Activated CD4-positive, alpha-beta memory T cell treated with anti-CD3 and anti-CD28 coated beads, Interleukin-2, amount 10 ng/mL, durations not matched to agents 7 days and 5 days (primary cell): Measurements from ENCODE around the gene SRBD1. TPM values are rescaled to one million over a fixed set of nuclear protein-coding genes. Genes with fewer than 3 reads are reported as not detected.

Experiments
- CTCF ChIA-PET: fragments of 350-600 bp; sonication (Branson Sonifier 250); formaldehyde crosslinking; loops from one replicate; lab custom pipeline; 2021; ENCODE audit warnings: antibody characterized with exemption, inconsistent platforms; lab: Charles Lee
- POLR2A ChIA-PET: fragments of 350-600 bp; sonication (Branson Sonifier 250); formaldehyde crosslinking; loops from one replicate; lab custom pipeline; 2021; ENCODE audit warnings: antibody characterized with exemption; lab: Charles Lee
- DNase-seq: peaks from one replicate; pipeline ENCODE4 v3.0.0-alpha.2; 2020
- H3K27ac Mint-ChIP-seq: one replicate; pipeline ENCODE4 v1.8.0; 2021; ENCODE audit warnings: mild to moderate bottlenecking, mixed read lengths
- H3K27me3 Mint-ChIP-seq: one replicate; pipeline ENCODE4 v1.8.0; 2021; ENCODE audit warnings: mixed read lengths
- H3K36me3 Mint-ChIP-seq: one replicate; pipeline ENCODE4 v1.8.0; 2021; ENCODE audit warnings: low read depth, mixed read lengths
- H3K4me1 Mint-ChIP-seq: one replicate; pipeline ENCODE4 v1.8.0; 2021; ENCODE audit warnings: mixed read lengths
- H3K4me3 Mint-ChIP-seq: one replicate; pipeline ENCODE4 v1.8.0; 2021; ENCODE audit warnings: mild to moderate bottlenecking, mixed read lengths
- H3K9me3 Mint-ChIP-seq: one replicate; pipeline ENCODE4 v1.8.0; 2021; ENCODE audit warnings: mixed read lengths
- total RNA-seq, 2 experiments: library from RNA; stranded (reverse); gene quantifications; one replicate each; pipeline ENCODE4 v1.2.3, GENCODE V29; 2021

Gene SRBD1
- total RNA-seq, 2 experiments from 2014 or later, result 18.1 to 18.9 TPM

- no peak overlapping the region for H3K4me3 Mint-ChIP-seq
- H3K9me3 Mint-ChIP-seq, result no peaks in the 10 kb centered on the region
- DNase-seq, result no peak
- H3K36me3 Mint-ChIP-seq, result peaks cover 4% of the 10 kb centered on the region
- CTCF ChIA-PET, result no interaction called here
- POLR2A ChIA-PET, result no interaction called here
- no peaks in the 10 kb centered on the region for H3K27me3 Mint-ChIP-seq
- no peaks in the 10 kb centered on the region for H3K4me1 Mint-ChIP-seq
- no peak overlapping the region for H3K27ac Mint-ChIP-seq
Observed at GRCh38 chr2:45469314-45470099, 141.6 kb downstream of the SRBD1 start.

GRCh38 chr2:45468279-45468678, 142.8 kb downstream of the SRBD1 start:
- ChIA-PET POLR2A (no interaction called here), CTCF (no interaction called here)
- Mint-ChIP-seq H3K4me3 (no peak overlapping the region), H3K36me3 (peaks cover 4% of the 10 kb centered on the region), H3K9me3 (no peaks in the 10 kb centered on the region), H3K27ac (no peak overlapping the region), H3K27me3 (no peaks in the 10 kb centered on the region), H3K4me1 (no peaks in the 10 kb centered on the region)
- DNase-seq, result no peak

- POLR2A ChIA-PET, result no interaction called here
- CTCF ChIA-PET, result no interaction called here
- no peak overlapping the region for H3K4me3 Mint-ChIP-seq
- DNase-seq, result no peak
- no peaks in the 10 kb centered on the region for H3K27me3 Mint-ChIP-seq
- peaks cover 7% of the 10 kb centered on the region for H3K36me3 Mint-ChIP-seq
- no peaks in the 10 kb centered on the region for H3K9me3 Mint-ChIP-seq
- H3K27ac Mint-ChIP-seq, result no peak overlapping the region
- no peaks in the 10 kb centered on the region for H3K4me1 Mint-ChIP-seq
Observed at GRCh38 chr2:45466053-45466452, 145.0 kb downstream of the SRBD1 start.

DNA sequence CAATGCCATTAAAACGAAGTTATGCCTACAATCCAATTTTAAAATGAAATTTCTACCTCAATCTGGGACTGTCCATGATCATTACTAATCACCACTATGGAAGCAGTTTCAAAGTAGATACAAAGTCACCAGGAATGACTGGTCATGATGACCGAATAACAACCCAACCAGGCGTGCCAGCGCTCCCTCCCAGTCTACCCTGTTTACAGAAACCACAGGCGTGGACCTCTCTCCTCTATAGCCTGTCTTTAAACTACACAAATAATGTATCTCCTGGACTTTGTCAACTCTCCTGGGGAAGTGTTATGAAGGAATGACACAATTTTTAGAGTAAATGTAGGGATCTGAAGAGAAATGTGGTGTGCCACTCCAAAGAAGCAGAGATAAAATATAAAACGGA, 150.2 kb downstream of the SRBD1 start:
- Mint-ChIP-seq H3K36me3 (peaks cover 13% of the 10 kb centered on the region), H3K27me3 (no peaks in the 10 kb centered on the region), H3K9me3 (no peaks in the 10 kb centered on the region), H3K27ac (no peak overlapping the region), H3K4me1 (no peaks in the 10 kb centered on the region), H3K4me3 (no peak overlapping the region)
- ChIA-PET CTCF (no interaction called here), POLR2A (no interaction called here)
- DNase-seq, result no peak

- Mint-ChIP-seq H3K4me3 (no peak overlapping the region), H3K9me3 (no peaks in the 10 kb centered on the region), H3K36me3 (peaks cover 13% of the 10 kb centered on the region), H3K4me1 (no peaks in the 10 kb centered on the region), H3K27ac (no peak overlapping the region), H3K27me3 (no peaks in the 10 kb centered on the region)
- ChIA-PET POLR2A (no interaction called here), CTCF (no interaction called here)
- DNase-seq, result no peak
Observed at GRCh38 chr2:45459860-45460259, 151.2 kb downstream of the SRBD1 start.

DNA sequence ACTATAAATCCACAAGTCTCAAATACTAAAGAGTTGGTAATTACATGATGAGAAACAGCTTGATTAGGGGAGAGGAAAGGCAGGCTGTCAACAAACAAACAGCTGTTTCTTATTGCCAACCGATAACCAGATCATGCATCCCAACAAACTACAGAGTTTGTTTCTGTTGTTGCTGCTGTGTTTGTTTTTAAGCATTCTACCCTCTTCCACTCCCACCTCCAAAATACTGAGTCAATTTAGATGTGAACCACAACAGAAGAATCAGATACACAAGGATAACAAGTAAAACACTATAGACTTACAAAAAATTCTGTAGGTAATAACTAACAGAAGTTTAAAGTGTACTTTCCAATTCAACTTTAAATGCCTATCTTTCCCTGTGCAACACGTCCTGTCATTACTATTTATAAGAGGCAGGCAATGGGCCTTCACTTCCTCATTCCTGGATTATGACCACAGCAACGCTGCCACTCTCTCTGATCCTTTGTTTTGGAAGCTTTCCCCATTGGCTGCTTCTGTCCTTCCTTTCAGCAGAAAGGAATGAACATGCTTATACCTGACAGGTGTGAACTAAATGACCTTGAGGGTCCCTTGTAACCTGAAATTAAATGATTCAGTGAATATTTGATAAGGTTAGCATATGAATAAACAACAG, 152.0 kb downstream of the SRBD1 start:
- no peak overlapping the region for H3K4me3 Mint-ChIP-seq
- peaks cover 13% of the 10 kb centered on the region for H3K36me3 Mint-ChIP-seq
- H3K27ac Mint-ChIP-seq, result no peak overlapping the region
- POLR2A ChIA-PET, result no interaction called here
- CTCF ChIA-PET, result no interaction called here
- no peaks in the 10 kb centered on the region for H3K4me1 Mint-ChIP-seq
- DNase-seq, result no peak
- no peaks in the 10 kb centered on the region for H3K27me3 Mint-ChIP-seq
- H3K9me3 Mint-ChIP-seq, result no peaks in the 10 kb centered on the region

GRCh38 chr2:45457211-45457945, 153.7 kb downstream of the SRBD1 start:
- POLR2A ChIA-PET, result no interaction called here

DNA sequence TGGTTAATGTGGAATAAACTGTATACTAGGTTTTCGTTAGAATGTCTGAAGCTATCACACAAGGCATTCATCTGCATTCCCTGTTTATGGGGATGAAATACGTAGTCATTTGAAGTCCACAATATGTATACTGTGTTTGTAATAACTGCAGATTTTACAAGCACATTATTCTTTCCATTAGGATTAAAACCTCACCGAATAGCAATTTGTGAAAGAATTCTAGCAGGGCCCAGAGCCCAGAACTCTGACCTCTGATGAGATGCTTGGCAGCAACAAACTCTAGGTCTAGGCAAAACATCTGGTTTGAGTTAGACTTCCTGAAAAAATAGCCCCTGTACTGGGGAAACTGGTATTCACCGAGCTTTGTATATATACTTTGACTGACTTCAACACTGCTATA, 158.2 kb downstream of the SRBD1 start:
- no peaks in the 10 kb centered on the region for H3K9me3 Mint-ChIP-seq
- DNase-seq, result no peak
- ChIA-PET CTCF (no interaction called here), POLR2A (interaction anchor here (1.1 kb wide), 1 partner anchor 10 kb away, joined by 3 read pairs; no protein-coding TSS in a partner anchor)
- no peaks in the 10 kb centered on the region for H3K4me1 Mint-ChIP-seq
- H3K4me3 Mint-ChIP-seq, result no peak overlapping the region
- no peaks in the 10 kb centered on the region for H3K36me3 Mint-ChIP-seq
- no peak overlapping the region for H3K27ac Mint-ChIP-seq
- H3K27me3 Mint-ChIP-seq, result no peaks in the 10 kb centered on the region

More at GRCh38 chr2:45457211-45457945, 153.7 kb downstream of the SRBD1 start:
- Mint-ChIP-seq H3K27ac (no peak overlapping the region), H3K4me1 (no peaks in the 10 kb centered on the region), H3K36me3 (peaks cover 13% of the 10 kb centered on the region), H3K4me3 (no peak overlapping the region), H3K27me3 (no peaks in the 10 kb centered on the region), H3K9me3 (no peaks in the 10 kb centered on the region)
- no peak for DNase-seq
- CTCF ChIA-PET, result no interaction called here

DNA sequence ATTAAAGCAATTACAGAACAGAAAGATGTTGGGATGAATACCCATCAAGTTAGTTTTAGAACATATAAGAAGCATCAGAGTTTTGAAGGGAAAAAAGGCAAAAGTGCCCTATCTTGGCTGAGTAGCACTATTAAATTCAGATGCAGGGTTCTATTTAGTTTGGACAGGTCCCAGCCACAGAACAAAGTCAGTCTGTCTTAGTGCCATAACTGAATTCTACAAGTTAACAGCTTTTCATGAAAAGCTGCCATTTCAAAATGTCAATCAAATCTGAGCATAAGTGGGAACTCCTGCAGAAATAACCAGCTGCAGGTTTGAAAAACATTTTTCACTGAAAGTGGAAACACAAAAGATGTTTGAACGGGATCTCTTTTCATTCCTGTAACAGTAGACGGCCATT, 160.4 kb downstream of the SRBD1 start:
- Mint-ChIP-seq H3K9me3 (no peaks in the 10 kb centered on the region), H3K36me3 (no peaks in the 10 kb centered on the region), H3K27ac (no peak overlapping the region), H3K27me3 (no peaks in the 10 kb centered on the region), H3K4me1 (no peaks in the 10 kb centered on the region), H3K4me3 (no peak overlapping the region)
- CTCF ChIA-PET, result no interaction called here
- DNase-seq, result no peak
- POLR2A ChIA-PET, result no interaction called here

- Mint-ChIP-seq H3K9me3 (no peaks in the 10 kb centered on the region), H3K4me3 (no peak overlapping the region), H3K27ac (no peak overlapping the region), H3K36me3 (no peaks in the 10 kb centered on the region), H3K27me3 (no peaks in the 10 kb centered on the region), H3K4me1 (peaks cover 3% of the 10 kb centered on the region)
- DNase-seq, result no peak
- CTCF ChIA-PET, result no interaction called here
- POLR2A ChIA-PET, result no interaction called here
Observed at GRCh38 chr2:45448217-45448616, 162.8 kb downstream of the SRBD1 start.

DNA sequence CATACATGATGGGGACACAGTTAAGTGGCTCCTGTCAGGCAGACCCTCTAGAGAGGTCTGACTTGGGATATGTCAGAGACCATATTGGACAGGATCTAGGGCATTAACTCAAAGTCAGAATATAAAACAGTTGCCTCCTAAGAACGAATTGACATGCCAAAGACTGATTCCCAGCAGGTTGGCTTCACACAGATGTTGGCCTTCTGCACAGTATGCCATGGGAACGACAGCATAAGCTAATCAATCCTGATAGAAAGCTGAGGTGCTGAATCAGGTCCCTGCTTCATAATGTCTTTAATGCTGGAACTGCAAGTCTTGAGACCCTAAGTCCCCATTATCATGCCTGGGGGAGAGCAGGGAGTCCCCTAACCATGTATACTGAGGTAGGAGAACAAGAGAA, 165.1 kb downstream of the SRBD1 start:
- no peak overlapping the region for H3K4me3 Mint-ChIP-seq
- POLR2A ChIA-PET, result no interaction called here
- no peak overlapping the region for H3K27ac Mint-ChIP-seq
- H3K36me3 Mint-ChIP-seq, result no peaks in the 10 kb centered on the region
- peaks cover 7% of the 10 kb centered on the region for H3K4me1 Mint-ChIP-seq
- no peaks in the 10 kb centered on the region for H3K27me3 Mint-ChIP-seq
- DNase-seq, result no peak
- H3K9me3 Mint-ChIP-seq, result no peaks in the 10 kb centered on the region
- CTCF ChIA-PET, result no interaction called here

GRCh38 chr2:45445037-45445436, 166.0 kb downstream of the SRBD1 start:
- H3K9me3 Mint-ChIP-seq, result no peaks in the 10 kb centered on the region
- ChIA-PET POLR2A (no interaction called here), CTCF (no interaction called here)
- H3K36me3 Mint-ChIP-seq, result no peaks in the 10 kb centered on the region
- DNase-seq, result no peak
- H3K4me3 Mint-ChIP-seq, result no peak overlapping the region
- H3K27me3 Mint-ChIP-seq, result no peaks in the 10 kb centered on the region
- no peak overlapping the region for H3K27ac Mint-ChIP-seq
- peaks cover 7% of the 10 kb centered on the region for H3K4me1 Mint-ChIP-seq

- Mint-ChIP-seq H3K4me1 (peaks cover 7% of the 10 kb centered on the region), H3K27me3 (no peaks in the 10 kb centered on the region), H3K4me3 (no peak overlapping the region), H3K27ac (no peak overlapping the region), H3K9me3 (no peaks in the 10 kb centered on the region), H3K36me3 (no peaks in the 10 kb centered on the region)
- ChIA-PET CTCF (interaction anchor here (0.8 kb wide), 1 partner anchor 51 kb away, joined by 3 read pairs; no protein-coding TSS in a partner anchor), POLR2A (interaction anchor here (0.6 to 0.7 kb wide), 2 partner anchors 9 to 456 kb away, joined by 3 to 4 read pairs; no protein-coding TSS in a partner anchor)
- DNase-seq, result no peak
Observed at GRCh38 chr2:45443012-45443411, 168.1 kb downstream of the SRBD1 start.
